Measurements from ENCODE around the gene PON2.

GRCh38 chr7:95397381-95397780 is 37.4 kb downstream of the PON2 start:
- no peak for TF ChIP-seq E2F4 (CRISPR knock-in tag; IDR thresholded peaks at IDR 0.05; ENCODE audit: borderline replicate concordance, low read depth)
- TF ChIP-seq ATF3 (CRISPR knock-in tag; conservative IDR thresholded peaks at IDR 0.05) = no peak
- TF ChIP-seq CTCF (IDR thresholded peaks at IDR 0.05) = no peak
- TF ChIP-seq NFE2L1 (CRISPR knock-in tag; IDR thresholded peaks at IDR 0.05) = no peak
- TF ChIP-seq E2F1 (CRISPR knock-in tag; IDR thresholded peaks at IDR 0.05) = no peak
- TF ChIP-seq ZNF232 (CRISPR knock-in tag; IDR thresholded peaks at IDR 0.05) = no peak
- TF ChIP-seq ZNF425 (CRISPR knock-in tag; conservative IDR thresholded peaks at IDR 0.05) = no peak
- TF ChIP-seq ZNF138 (CRISPR knock-in tag; conservative IDR thresholded peaks at IDR 0.05) = no peak
- no peak for TF ChIP-seq GRHL2 (CRISPR knock-in tag; IDR thresholded peaks at IDR 0.05; ENCODE audit: insufficient replicate concordance, severe bottlenecking)
- TF ChIP-seq SP1 (CRISPR knock-in tag; conservative IDR thresholded peaks at IDR 0.05) = no peak
- no peak for TF ChIP-seq ZNF512 (CRISPR knock-in tag; IDR thresholded peaks at IDR 0.05; ENCODE audit: borderline replicate concordance)
- no peak for TF ChIP-seq PREB (CRISPR knock-in tag; IDR thresholded peaks at IDR 0.05; ENCODE audit: borderline replicate concordance)
- TF ChIP-seq ZNF396 (CRISPR knock-in tag; IDR thresholded peaks at IDR 0.05; ENCODE audit: borderline replicate concordance) = no peak
- TF ChIP-seq NR2C2 (CRISPR knock-in tag; IDR thresholded peaks at IDR 0.05) = no peak
